Body of pancreas (tissue), 4 donors: Measurements from ENCODE around the gene RALGPS2.

ENCODE experiments used
- CTCF ChIP-seq, 7 experiments: fragments of 450-650 bp in 4 of 7; fragments of 200-600 bp in 3 of 7; sonication (generic) in 3 of 7; IDR thresholded peaks; one replicate each; pipeline ENCODE4 v1.5.1; 2016 to 2019; ENCODE audit warnings: antibody characterized with exemption in 7 of 7
- POLR2A ChIP-seq, 3 donors: fragments of 450-650 bp; IDR thresholded peaks; one replicate each; pipeline ENCODE4 v1.6.1; 2016; ENCODE audit warnings: antibody characterized with exemption in 3 of 3, mild to moderate bottlenecking in 2 of 3

GRCh38 chr1:178682886-178683285 is 42.2 kb upstream of the RALGPS2 start:
- TF ChIP-seq CTCF (IDR thresholded peaks at IDR 0.05) (no peak), POLR2A (IDR thresholded peaks at IDR 0.05) (no peak)
